GM19328 (cell line): ENCODE results near the gene ARL6IP4.

ENCODE experiments used
- ATAC-seq: cut with Tn5 transposase; IDR thresholded peaks from one replicate; pipeline ENCODE4 v1.9.1; 2021; ENCODE audit warnings: mild to moderate bottlenecking, moderate library complexity; ENCODE audit not compliant: unreplicated experiment

ARL6IP4 gene

GRCh38 chr12:122958198-122958888 is 22.1 kb upstream of the ARL6IP4 start:
- ATAC-seq, result no peak

GRCh38 chr12:122959566-122960192 is 20.8 kb upstream of the ARL6IP4 start:
- no peak for ATAC-seq

DNA sequence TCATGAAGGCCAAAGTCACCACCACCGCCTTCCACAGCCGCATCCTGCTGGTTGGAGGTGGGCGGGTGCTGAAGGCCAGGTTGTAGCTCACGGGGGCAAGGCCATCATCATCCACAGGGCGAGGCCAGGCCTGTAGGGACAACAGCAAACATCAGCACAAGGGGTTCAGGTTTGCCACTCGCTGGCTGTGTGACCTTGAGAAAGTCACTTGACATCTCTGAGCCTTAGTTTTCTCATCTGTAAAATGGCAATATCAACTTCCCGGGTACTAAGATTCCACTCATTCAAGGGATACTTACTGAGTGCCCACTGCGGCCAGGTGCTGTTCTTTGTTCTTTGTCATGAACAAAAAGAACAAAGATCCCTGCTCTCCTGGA is 20.3 kb upstream of the ARL6IP4 start:
- ATAC-seq, result no peak

DNA sequence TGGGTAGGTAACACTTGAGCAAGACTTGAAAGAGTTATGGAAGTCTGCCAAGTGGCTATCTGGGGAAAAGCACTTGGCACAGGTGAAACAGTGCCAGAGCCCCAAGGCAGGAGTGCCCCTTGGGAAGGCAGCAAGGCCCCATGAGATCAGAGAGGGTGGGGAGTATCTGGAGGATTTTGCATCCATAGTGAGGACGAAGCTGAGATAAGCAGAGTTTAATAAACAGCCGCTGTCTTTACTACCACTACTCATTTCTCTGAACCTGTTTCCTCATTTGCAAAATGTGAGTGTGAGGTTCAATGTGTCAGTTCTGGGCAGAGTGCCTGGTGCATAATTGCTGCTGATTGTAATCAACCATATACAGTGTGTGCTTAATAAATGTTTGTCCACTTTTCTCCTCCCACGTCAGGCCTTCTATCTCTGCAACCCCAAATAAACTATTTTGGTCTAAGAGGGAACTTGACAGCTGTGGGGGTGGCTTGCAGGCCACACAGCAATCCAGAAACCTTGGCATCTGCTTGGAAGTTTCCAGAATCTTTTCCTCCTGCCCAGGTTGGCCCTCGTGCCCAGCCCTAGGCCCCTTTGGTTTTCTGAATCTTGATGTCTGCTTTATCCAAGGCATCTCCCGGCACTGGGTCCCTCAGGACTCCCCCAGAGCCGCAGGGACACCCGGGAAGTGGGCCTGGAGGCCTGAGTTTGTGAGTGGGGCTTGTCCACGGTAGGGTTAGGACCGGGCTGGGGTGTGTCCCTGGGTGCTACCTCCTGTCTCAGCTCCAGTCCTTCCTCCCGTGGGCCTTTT is 18.8 kb upstream of the ARL6IP4 start:
- no peak for ATAC-seq

DNA sequence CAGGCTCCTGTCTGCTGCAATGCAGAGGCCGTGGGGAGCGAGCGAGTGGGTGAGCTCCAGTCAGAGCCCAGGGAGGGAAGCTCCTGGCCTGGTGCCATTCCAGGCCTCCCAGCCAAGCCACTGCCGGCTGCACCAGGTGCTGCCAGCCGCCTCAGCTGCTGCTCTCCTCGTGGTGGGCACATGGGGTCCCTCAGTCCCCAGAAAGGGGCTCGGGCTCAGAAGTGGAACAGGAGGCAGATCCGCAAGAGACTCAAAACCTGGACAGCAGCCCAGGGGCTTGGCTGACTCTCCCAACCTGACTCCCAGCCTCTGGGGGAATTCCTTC is 16.6 kb upstream of the ARL6IP4 start:
- no peak for ATAC-seq

GRCh38 chr12:122964439-122965257 is 15.8 kb upstream of the ARL6IP4 start:
- ATAC-seq, result no peak

DNA sequence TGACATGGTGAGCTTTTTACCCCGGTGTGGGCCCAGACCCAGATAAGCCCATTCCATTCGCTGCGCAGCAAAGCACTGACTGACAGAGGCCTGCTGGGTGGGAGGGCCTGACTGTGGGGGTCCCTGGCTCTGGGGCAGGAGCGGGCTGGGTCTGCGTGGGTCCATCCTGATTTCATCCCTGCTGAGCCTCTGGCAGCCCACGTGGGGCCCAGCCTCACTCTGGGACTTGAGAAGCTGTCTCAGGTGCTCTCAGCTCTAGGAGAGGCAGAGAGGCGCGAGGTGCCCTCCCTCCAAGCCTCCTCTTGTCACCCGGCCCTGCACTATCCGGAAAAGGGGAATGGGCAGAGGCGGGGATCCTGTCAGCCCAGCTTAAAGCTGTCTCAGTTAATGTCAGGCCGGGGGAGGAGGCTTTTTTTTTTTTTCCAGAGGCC is 15.1 kb upstream of the ARL6IP4 start:
- ATAC-seq, result no peak

- ATAC-seq, result peak; percentile 76
These were observed 14.4 kb upstream of the ARL6IP4 start, which contains the start of gene ABCB9 for GRCh38 chr12:122965851-122966742. TSS of gene ABCB9 (minus strand) at chr12:122966463. CDS start at chr12:122960235, 6,228 bp downstream.

GRCh38 chr12:122966743-122967550 is 13.5 kb upstream of the ARL6IP4 start:
- ATAC-seq, result no peak

DNA sequence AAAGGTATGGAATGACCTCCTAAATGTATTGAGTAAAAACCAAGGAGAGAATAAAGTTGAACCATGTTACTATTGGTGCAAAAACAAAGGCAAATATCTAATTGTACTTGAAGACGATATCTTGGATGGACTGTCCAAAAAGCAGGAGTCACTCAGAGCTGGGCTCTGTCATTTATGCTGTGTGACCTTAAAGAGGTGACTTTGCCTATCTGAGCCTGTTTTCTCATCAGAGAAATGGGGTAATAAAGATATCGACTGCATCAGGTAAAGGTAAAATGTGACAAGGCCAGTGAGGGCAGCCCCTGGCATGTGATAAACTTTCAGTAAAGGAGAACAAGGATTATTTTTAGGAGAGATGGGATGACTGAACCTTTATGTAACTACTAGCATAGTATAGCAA is 12.4 kb upstream of the ARL6IP4 start:
- no peak for ATAC-seq

GRCh38 chr12:122969676-122970075 is 10.8 kb upstream of the ARL6IP4 start:
- ATAC-seq, result no peak

DNA sequence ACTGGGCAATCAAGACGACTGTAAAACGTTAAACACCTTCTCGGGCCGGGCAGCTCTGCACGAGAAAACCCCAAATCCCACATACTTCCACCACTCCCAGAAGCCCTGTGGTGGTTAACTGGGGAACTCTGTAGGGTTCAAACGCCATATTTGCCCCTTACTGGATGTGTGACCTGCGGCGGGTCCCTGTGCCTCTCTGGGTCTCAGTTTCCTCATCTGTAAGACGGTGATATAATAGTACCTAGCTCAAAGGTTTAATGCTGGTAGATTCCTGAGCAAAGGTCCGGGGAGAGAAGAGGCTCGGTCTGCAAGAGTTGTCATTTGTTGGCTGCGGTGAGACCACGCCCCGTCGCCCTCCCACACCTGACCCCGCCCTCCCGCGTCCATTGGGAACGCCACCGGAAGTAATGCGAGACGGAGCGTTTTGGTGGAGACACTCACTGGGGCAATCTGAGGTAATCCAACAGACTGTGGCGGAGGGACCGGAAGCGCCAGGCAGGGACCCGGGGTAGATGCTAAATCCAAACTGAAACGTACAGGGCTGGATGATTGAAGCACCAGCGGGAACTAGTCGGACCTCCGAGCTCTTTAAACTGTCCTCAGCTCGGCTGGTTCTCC is 6.1 kb upstream of the ARL6IP4 start:
- ATAC-seq, result peak; percentile 81

DNA sequence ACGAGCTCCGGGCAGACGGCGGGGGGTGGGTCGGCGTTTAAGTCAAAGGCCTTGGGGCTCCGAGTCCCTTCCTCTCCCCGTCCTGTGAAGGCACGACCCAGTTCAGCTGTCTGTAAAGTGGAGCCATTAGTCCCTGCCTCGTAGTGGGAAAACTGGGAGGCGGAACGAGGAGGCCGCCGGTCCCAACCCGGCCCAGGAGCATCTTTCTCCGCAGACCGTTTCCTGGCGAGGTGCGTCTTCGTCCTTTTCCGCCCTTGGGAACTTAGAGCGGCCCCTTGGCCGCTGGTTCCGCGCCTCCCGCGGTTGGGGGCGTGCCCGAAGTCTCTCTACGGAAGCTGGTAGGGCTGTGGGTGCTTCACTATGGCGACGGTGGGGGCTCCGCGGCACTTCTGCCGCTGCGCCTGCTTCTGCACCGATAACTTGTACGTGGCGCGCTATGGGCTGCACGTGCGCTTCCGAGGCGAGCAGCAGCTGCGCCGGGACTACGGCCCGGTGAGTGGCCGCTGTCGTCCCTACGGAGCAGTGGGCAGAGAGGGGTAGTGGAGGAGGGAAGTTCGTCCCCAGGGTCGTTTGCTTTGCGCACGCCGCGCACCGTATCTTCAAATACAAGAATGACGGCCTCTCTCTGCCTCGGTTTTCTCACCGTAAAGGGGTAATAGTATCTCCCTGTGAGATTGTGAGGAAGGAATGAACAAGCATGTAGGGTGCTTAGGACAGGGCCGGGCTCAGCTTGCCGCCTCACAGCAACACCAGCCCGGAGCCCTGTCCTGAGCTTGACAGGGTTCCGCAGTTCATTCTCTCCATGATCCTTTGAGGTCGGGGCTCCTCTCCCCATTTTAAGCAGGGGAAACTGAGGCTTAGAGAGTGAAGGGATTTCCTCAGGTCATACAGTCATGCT is 5.3 kb upstream of the ARL6IP4 start, which contains the start of gene OGFOD2:
Gene OGFOD2 (plus strand): TSS at position 353 of the 898 bp plus-strand sequence. CDS start 8 bp downstream, at position 361.
- ATAC-seq, result peak; percentile 64

DNA sequence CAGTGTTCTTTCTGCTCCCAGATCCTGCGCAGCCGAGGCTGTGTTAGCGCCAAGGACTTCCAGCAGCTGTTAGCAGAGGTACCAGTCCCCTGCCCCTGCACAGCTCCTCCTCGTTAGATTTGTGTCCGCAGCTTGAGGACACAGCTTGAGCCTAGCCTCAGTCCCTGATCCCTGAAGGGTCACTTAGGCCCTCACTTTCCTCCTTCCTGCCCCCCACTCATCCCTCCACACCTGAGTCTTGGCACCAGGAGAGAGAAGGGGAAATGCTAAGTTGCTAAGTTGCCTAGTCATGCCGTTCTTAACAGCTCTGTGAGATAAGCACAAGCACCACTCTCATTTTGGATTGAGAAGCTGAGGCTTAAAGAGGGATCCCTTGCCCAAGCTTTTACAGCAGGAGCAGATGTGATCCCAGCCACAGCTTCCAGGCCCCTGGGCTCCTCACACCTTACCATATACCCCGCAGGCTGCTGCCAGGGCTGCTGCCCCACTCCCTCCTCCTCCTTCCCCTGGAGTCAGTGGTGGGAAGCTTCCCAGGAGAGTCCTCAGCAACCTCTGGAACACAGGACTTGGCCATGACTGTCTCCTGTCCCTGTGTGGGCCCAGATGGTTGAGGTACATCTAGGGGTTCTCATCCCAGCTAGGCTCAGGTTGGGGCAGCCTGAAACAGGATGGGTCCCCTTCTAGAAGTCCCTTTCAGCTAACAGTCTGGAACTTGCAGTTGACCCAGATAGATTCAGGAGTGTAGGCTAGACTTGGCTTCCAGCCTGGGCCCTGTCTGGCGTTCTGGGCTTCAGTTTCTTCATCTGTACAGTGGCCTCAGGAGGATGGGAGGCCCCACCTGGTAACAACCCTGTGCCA is 4.5 kb upstream of the ARL6IP4 start:
- no peak for ATAC-seq

GRCh38 chr12:122976648-122976975 is 3.9 kb upstream of the ARL6IP4 start:
- ATAC-seq, result no peak

- no peak for ATAC-seq
These were observed 3.3 kb upstream of the ARL6IP4 start for GRCh38 chr12:122977153-122977552.
